B cell (primary cell): Measurements from ENCODE around the gene WARS2. TPM values are rescaled to one million over a fixed set of nuclear protein-coding genes. Genes with fewer than 3 reads are reported as not detected.

Experiments
- ATAC-seq: fragments of 200-7000 bp; cut with Tn5 transposase; one replicate; pipeline ENCODE4 v1.10.0; 2021; ENCODE audit warnings: low read depth, mild to moderate bottlenecking, moderate number of reproducible peaks, moderate library complexity
- CTCF ChIA-PET: fragments of 350-600 bp; sonication (Branson Sonifier 250); formaldehyde crosslinking; loops from one replicate; lab custom pipeline; 2021; ENCODE audit warnings: antibody characterized with exemption, inconsistent platforms; lab: Charles Lee
- POLR2A ChIA-PET: fragments of 350-600 bp; sonication (Branson Sonifier 250); formaldehyde crosslinking; loops from one replicate; lab custom pipeline; 2021; ENCODE audit warnings: antibody characterized with exemption; lab: Charles Lee
- DNase-seq: peaks from one replicate; pipeline ENCODE4 v3.0.0; 2013
- H2AFZ ChIP-seq: 2 replicates; pipeline ENCODE4 v1.6.1; 2012; ENCODE audit warnings: mild to moderate bottlenecking, low read depth, low read length; ENCODE audit not compliant: insufficient read depth, poor library complexity, severe bottlenecking
- H3K27ac ChIP-seq, 2 donors: 1 replicate in 1 of 2; 2 replicates in 1 of 2; pipeline ENCODE4 v1.5.1; 2012 to 2013; ENCODE audit warnings: low read length in 2 of 2, mild to moderate bottlenecking in 2 of 2, moderate library complexity in 1 of 2
- H3K27me3 ChIP-seq, 4 experiments: fragments of 200-600 bp in 1 of 4; sonication (generic) in 1 of 4; replicated peaks in 1 of 4; 1 replicate in 2 of 4; 2 replicates in 2 of 4; pipeline versions ENCODE4 v1.6.1 to v1.7.0; 2013 to 2016; ENCODE audit warnings: low read length in 3 of 4, mild to moderate bottlenecking in 2 of 4, mixed read lengths in 1 of 4, moderate library complexity in 1 of 4; ENCODE audit not compliant: insufficient read depth in 4 of 4, control insufficient read depth in 3 of 4; ENCODE audit errors: control extremely low read depth in 1 of 4
- H3K36me3 ChIP-seq, 2 experiments: replicated peaks in 1 of 2; 1 replicate in 1 of 2; 2 replicates in 1 of 2; pipeline versions ENCODE4 v1.6.1 to v1.7.1; 2013; ENCODE audit warnings: low read length in 1 of 2; ENCODE audit not compliant: insufficient read depth in 2 of 2, control insufficient read depth in 1 of 2; ENCODE audit errors: control extremely low read depth in 1 of 2, extremely low read depth in 1 of 2
- H3K4me1 ChIP-seq, 2 donors: fragments of 200-600 bp in 1 of 2; sonication (generic) in 1 of 2; 1 replicate in 1 of 2; 2 replicates in 1 of 2; pipeline versions ENCODE4 v1.5.1 to v1.6.1; 2013 to 2017; ENCODE audit warnings: low read length in 2 of 2; ENCODE audit not compliant: control insufficient read depth in 2 of 2, insufficient read depth in 2 of 2
- H3K4me2 ChIP-seq: replicated peaks from 2 replicates; pipeline ENCODE3; 2012; ENCODE audit warnings: mild to moderate bottlenecking, low read depth, low read length; ENCODE audit not compliant: poor library complexity, severe bottlenecking
- H3K4me3 ChIP-seq, 5 experiments: fragments of 200-600 bp in 1 of 5; sonication (generic) in 1 of 5; 1 replicate in 3 of 5; 2 replicates in 2 of 5; pipeline versions ENCODE4 v1.5.1 to v1.7.0; 2011 to 2016; ENCODE audit warnings: low read length in 4 of 5, mild to moderate bottlenecking in 4 of 5, low read depth in 2 of 5, control low read depth in 1 of 5, moderate library complexity in 1 of 5; ENCODE audit not compliant: insufficient read depth in 1 of 5; ENCODE audit errors: control extremely low read depth in 1 of 5, extremely low read depth in 1 of 5
- H3K79me2 ChIP-seq: fragments of 200-600 bp; sonication (generic); one replicate; pipeline ENCODE4 v1.6.0; 2016; ENCODE audit warnings: low read length; ENCODE audit not compliant: control insufficient read depth, insufficient read depth
- H3K9ac ChIP-seq: fragments of 200-600 bp; sonication (generic); 2 replicates; pipeline ENCODE4 v1.6.1; 2017; ENCODE audit warnings: mild to moderate bottlenecking, low read length, moderate library complexity
- H3K9me3 ChIP-seq, 3 donors: one replicate each; pipeline versions ENCODE4 v1.6.1 to v1.7.1; 2013; ENCODE audit warnings: low read length in 2 of 3; ENCODE audit not compliant: control insufficient read depth in 2 of 3, insufficient read depth in 1 of 3; ENCODE audit errors: control extremely low read depth in 1 of 3
- H4K20me1 ChIP-seq: 2 replicates; pipeline ENCODE4 v1.6.0; 2012; ENCODE audit warnings: mild to moderate bottlenecking, low read length; ENCODE audit not compliant: insufficient read depth, control insufficient read depth, poor library complexity, severe bottlenecking
- H3K27ac Mint-ChIP-seq: one replicate; pipeline ENCODE4 v1.8.0; 2021; ENCODE audit warnings: mixed read lengths
- H3K27me3 Mint-ChIP-seq: one replicate; pipeline ENCODE4 v1.8.0; 2021; ENCODE audit warnings: mixed read lengths
- H3K4me1 Mint-ChIP-seq: one replicate; pipeline ENCODE4 v1.8.0; 2021; ENCODE audit warnings: mixed read lengths
- H3K4me3 Mint-ChIP-seq: one replicate; pipeline ENCODE4 v1.8.0; 2021; ENCODE audit warnings: mixed read lengths
- H3K9me3 Mint-ChIP-seq: one replicate; pipeline ENCODE4 v1.8.0; 2022; ENCODE audit warnings: mixed read lengths; ENCODE audit not compliant: insufficient read depth
- CTCF ChIP-seq: fragments of 200-600 bp; IDR thresholded peaks from one replicate; pipeline ENCODE4 v1.8.0; 2022; ENCODE audit warnings: antibody characterized with exemption, mild to moderate bottlenecking
- EZH2 ChIP-seq: IDR thresholded peaks from 2 replicates; pipeline ENCODE4 v1.6.1; 2012; ENCODE audit warnings: borderline replicate concordance, low read depth, mild to moderate bottlenecking, moderate library complexity, low read length; ENCODE audit not compliant: insufficient read depth, poor library complexity, severe bottlenecking
- WGBS: methylation state at CpG from one replicate; pipeline ENCODE4 v1.1.5; 2013; ENCODE audit warnings: missing lambda C conversion rate; ENCODE audit not compliant: insufficient coverage; 5-methylcytosine and 5-hydroxymethylcytosine counted together
- intact Hi-C: fragments of 100-400 bp; cut with micrococcal nuclease; formaldehyde crosslinking; loops from one replicate; pipeline ENCODE4 v1.10.0; 2022
- polyA plus RNA-seq: library from polyadenylated mRNA; depleted of rRNA; stranded (reverse); fragments of >200 nt; gene quantifications from 2 replicates; pipeline ENCODE4 v1.2.3, GENCODE V29; 2012
- total RNA-seq, 2 donors: library from RNA; stranded (reverse); fragments of 120-200 nt in 1 of 2; gene quantifications; 1 replicate in 1 of 2; 2 replicates in 1 of 2; pipeline versions ENCODE4 v1.2.3 to v1.2.4, GENCODE V29; 2013 to 2022

WARS2 gene
- total and polyA plus RNA-seq, 2 donors (not counting 1 experiment from before 2014, with no cell fraction given), result 4.2 to 14.3 TPM

GRCh38 chr1:119141020-119141424 lies 569 bp upstream of the WARS2 start:
- intact Hi-C loops, result loop anchor here (5.0 kb wide), 1 partner anchor 1534 kb away; the partner anchor contains the start of gene TENT5C

GRCh38 chr1:119139857-119140176 lies 636 bp downstream of the WARS2 start:
- H3K9ac ChIP-seq, result peak overlapping the region; percentile 79
- WGBS, result 27% methylated on average over 7 of the region's 10 CpGs
- peak overlapping the region; percentile 95 to 97 for H3K27ac ChIP-seq
- peaks cover 33% of the 10 kb centered on the region for H3K79me2 ChIP-seq
- no peaks in the 10 kb centered on the region for H3K36me3 ChIP-seq
- H3K27me3 ChIP-seq, result no peaks in the 10 kb centered on the region
- H2AFZ ChIP-seq, result peak overlapping the region; percentile 80
- peak overlapping the region; percentile 53 to 87 (median 79) for H3K4me3 ChIP-seq
- ChIA-PET POLR2A (no interaction called here), CTCF (no interaction called here)
- DNase-seq, result no peak
- intact Hi-C loops, result loop anchor here (1.0 to 5.0 kb wide), 2 partner anchors 1211 to 1533 kb away; partner anchors contain the start of genes GDAP2, TENT5C and WDR3
- ATAC-seq, result peak; percentile 14
- no peak overlapping the region for H3K4me3 Mint-ChIP-seq
- H3K9me3 ChIP-seq, result no peaks in the 10 kb centered on the region
- H3K27me3 Mint-ChIP-seq, result no peaks in the 10 kb centered on the region
- peak overlapping the region; percentile 78 for H3K4me2 ChIP-seq
- H3K4me1 ChIP-seq, result peaks cover 18 to 19% of the 10 kb centered on the region in 2 donors
- no peak for TF ChIP-seq CTCF
- TF ChIP-seq EZH2, result no peak
- no peaks in the 10 kb centered on the region for H4K20me1 ChIP-seq
- H3K4me1 Mint-ChIP-seq, result peaks cover 14% of the 10 kb centered on the region
- no peaks in the 10 kb centered on the region for H3K9me3 Mint-ChIP-seq
- H3K27ac Mint-ChIP-seq, result no peak overlapping the region

More at GRCh38 chr1:119141020-119141424, 569 bp upstream of the WARS2 start:
- peak overlapping the region; percentile 53 to 87 (median 79) for H3K4me3 ChIP-seq
- no peaks in the 10 kb centered on the region for H3K36me3 ChIP-seq
- H3K4me3 Mint-ChIP-seq, result no peak overlapping the region
- no peaks in the 10 kb centered on the region for H3K9me3 ChIP-seq
- H3K27me3 Mint-ChIP-seq, result no peaks in the 10 kb centered on the region
- no peaks in the 10 kb centered on the region for H3K27me3 ChIP-seq
- H3K9me3 Mint-ChIP-seq, result no peaks in the 10 kb centered on the region
- peak overlapping the region; percentile 80 for H2AFZ ChIP-seq
- peak overlapping the region; percentile 95 to 97 for H3K27ac ChIP-seq
- H3K4me1 ChIP-seq, result peaks cover 18 to 19% of the 10 kb centered on the region in 2 donors
- ATAC-seq, result no peak
- ChIA-PET CTCF (interaction anchor here (1.0 kb wide), 1 partner anchor 533 kb away, joined by 3 read pairs; no protein-coding TSS in a partner anchor), POLR2A (no interaction called here)
- H3K27ac Mint-ChIP-seq, result no peak overlapping the region
- peak overlapping the region; percentile 78 for H3K4me2 ChIP-seq
- DNase-seq, result no peak
- peaks cover 28% of the 10 kb centered on the region for H3K79me2 ChIP-seq
- peaks cover 17% of the 10 kb centered on the region for H3K4me1 Mint-ChIP-seq
- H4K20me1 ChIP-seq, result no peaks in the 10 kb centered on the region
- H3K9ac ChIP-seq, result peak overlapping the region; percentile 79
- 61% methylated on average over 11 of the region's 11 CpGs for WGBS
- no peak for TF ChIP-seq CTCF
- no peak for TF ChIP-seq EZH2
